HEK293T (cell line): Measurements from ENCODE around the gene TGFBR3.

ENCODE experiments used
- CTCF ChIA-PET: fragments of 350-600 bp; formaldehyde crosslinking; extraction: SDS; loops from one replicate; lab custom pipeline; 2021; ENCODE audit warnings: antibody characterized with exemption, inconsistent platforms; lab: Yijun Ruan, JAX
- POLR2A ChIA-PET: fragments of 350-600 bp; formaldehyde crosslinking; extraction: SDS; loops from one replicate; lab custom pipeline; 2020; ENCODE audit warnings: antibody characterized with exemption, inconsistent platforms; lab: Yijun Ruan, JAX
- DNase-seq: peaks from one replicate; pipeline ENCODE4 v3.0.0; 2012; ENCODE audit warnings: mixed read lengths; ENCODE audit errors: extremely low spot score
- ARNT ChIP-seq: fragments of 450-650 bp; IDR thresholded peaks from 2 replicates; pipeline ENCODE4 v1.6.1; 2017; ENCODE audit warnings: mild to moderate bottlenecking
- BHLHE40 ChIP-seq: fragments of 450-650 bp; IDR thresholded peaks from 2 replicates; pipeline ENCODE4 v1.6.1; 2016; ENCODE audit warnings: mild to moderate bottlenecking, moderate library complexity, borderline replicate concordance
- CTBP1 ChIP-seq: fragments of 450-650 bp; IDR thresholded peaks from 2 replicates; pipeline ENCODE4 v1.6.1; 2016; ENCODE audit warnings: borderline replicate concordance
- ELF4 ChIP-seq: fragments of 450-650 bp; IDR thresholded peaks from 2 replicates; pipeline ENCODE4 v1.6.1; 2017; ENCODE audit warnings: antibody characterized with exemption
- FOXA1 ChIP-seq: fragments of 450-650 bp; IDR thresholded peaks from 2 replicates; pipeline ENCODE4 v1.6.1; 2016; ENCODE audit warnings: mild to moderate bottlenecking
- FOXK2 ChIP-seq: fragments of 450-650 bp; IDR thresholded peaks from 2 replicates; pipeline ENCODE4 v1.6.1; 2016; ENCODE audit warnings: mild to moderate bottlenecking
- FOXM1 ChIP-seq: fragments of 450-650 bp; IDR thresholded peaks from 2 replicates; pipeline ENCODE4 v1.6.1; 2017; ENCODE audit warnings: mild to moderate bottlenecking, borderline replicate concordance
- HDGF ChIP-seq: fragments of 450-650 bp; IDR thresholded peaks from 2 replicates; pipeline ENCODE4 v1.6.1; 2017; ENCODE audit warnings: antibody characterized with exemption, borderline replicate concordance
- L3MBTL2 ChIP-seq: fragments of 450-650 bp; conservative IDR thresholded peaks from 2 replicates; pipeline ENCODE4 v1.6.1; 2016; ENCODE audit warnings: mild to moderate bottlenecking
- LEF1 ChIP-seq: fragments of 450-650 bp; IDR thresholded peaks from 2 replicates; pipeline ENCODE4 v1.6.1; 2017; ENCODE audit warnings: mild to moderate bottlenecking, borderline replicate concordance
- NFRKB ChIP-seq: fragments of 450-650 bp; IDR thresholded peaks from 2 replicates; pipeline ENCODE4 v1.6.1; 2016; ENCODE audit warnings: mild to moderate bottlenecking, moderate library complexity
- PKNOX1 ChIP-seq: fragments of 450-650 bp; IDR thresholded peaks from 2 replicates; pipeline ENCODE4 v1.6.1; 2016
- SP1 ChIP-seq: fragments of 450-650 bp; IDR thresholded peaks from 2 replicates; pipeline ENCODE4 v1.6.1; 2017
- SUZ12 ChIP-seq: fragments of 450-650 bp; IDR thresholded peaks from 2 replicates; pipeline ENCODE4 v1.6.1; 2016; ENCODE audit warnings: mild to moderate bottlenecking
- TARDBP ChIP-seq: fragments of 450-650 bp; IDR thresholded peaks from 2 replicates; pipeline ENCODE4 v1.6.1; 2016
- ZNF384 ChIP-seq: fragments of 450-650 bp; IDR thresholded peaks from 2 replicates; pipeline ENCODE4 v1.6.1; 2016

TGFBR3 gene

GRCh38 chr1:91660708-91661107, 225.2 kb downstream of the TGFBR3 start:
- ChIA-PET POLR2A (no interaction called here), CTCF (no interaction called here)
- TF ChIP-seq ARNT (no peak), SP1 (no peak), ELF4 (no peak), FOXA1 (no peak), NFRKB (no peak), FOXM1 (no peak), L3MBTL2 (no peak), CTBP1 (no peak), PKNOX1 (no peak), FOXK2 (no peak), HDGF (no peak)
- DNase-seq: no peak

- TF ChIP-seq ZNF384: no peak
- no peak for TF ChIP-seq ARNT
- TF ChIP-seq ELF4: no peak
- no peak for TF ChIP-seq FOXK2
- no peak for TF ChIP-seq NFRKB
- no peak for TF ChIP-seq SP1
- no peak for TF ChIP-seq PKNOX1
- TF ChIP-seq HDGF: no peak
- no peak for TF ChIP-seq TARDBP
- no peak for TF ChIP-seq L3MBTL2
- TF ChIP-seq LEF1: no peak
- TF ChIP-seq SUZ12: no peak
- no peak for TF ChIP-seq CTBP1
- no peak for TF ChIP-seq FOXA1
- TF ChIP-seq FOXM1: no peak
- TF ChIP-seq BHLHE40: no peak
- no peak for DNase-seq
- POLR2A ChIA-PET: no interaction called here
- CTCF ChIA-PET: no interaction called here
These were observed 230.0 kb downstream of the TGFBR3 start for GRCh38 chr1:91655912-91656449.

- POLR2A ChIA-PET: no interaction called here
- no peak for TF ChIP-seq PKNOX1
- no peak for TF ChIP-seq ARNT
- no peak for TF ChIP-seq BHLHE40
- no peak for TF ChIP-seq LEF1
- TF ChIP-seq FOXK2: no peak
- no peak for TF ChIP-seq L3MBTL2
- no peak for TF ChIP-seq FOXM1
- TF ChIP-seq ZNF384: no peak
- no peak for TF ChIP-seq TARDBP
- no peak for TF ChIP-seq CTBP1
- no peak for TF ChIP-seq ELF4
- no peak for TF ChIP-seq NFRKB
- no peak for TF ChIP-seq SUZ12
- TF ChIP-seq FOXA1: no peak
- no peak for TF ChIP-seq HDGF
- TF ChIP-seq SP1: no peak
- CTCF ChIA-PET: no interaction called here
- no peak for DNase-seq
These were observed 232.8 kb downstream of the TGFBR3 start for GRCh38 chr1:91653183-91653582.

- no peak for TF ChIP-seq ZNF384
- no peak for TF ChIP-seq LEF1
- TF ChIP-seq L3MBTL2: no peak
- no peak for TF ChIP-seq NFRKB
- POLR2A ChIA-PET: no interaction called here
- CTCF ChIA-PET: interaction anchor here (0.9 kb wide), 1 partner anchor 17 kb away, joined by 3 read pairs; no protein-coding TSS in a partner anchor
- DNase-seq: no peak
These were observed 234.3 kb downstream of the TGFBR3 start for GRCh38 chr1:91651661-91652071.

GRCh38 chr1:91651243-91651642, 234.7 kb downstream of the TGFBR3 start:
- no peak for TF ChIP-seq BHLHE40
- POLR2A ChIA-PET: no interaction called here
- no peak for DNase-seq
- CTCF ChIA-PET: interaction anchor here (0.9 kb wide), 1 partner anchor 17 kb away, joined by 3 read pairs; no protein-coding TSS in a partner anchor

- no peak for TF ChIP-seq PKNOX1
- TF ChIP-seq FOXA1: no peak
- no peak for TF ChIP-seq L3MBTL2
- no peak for TF ChIP-seq FOXK2
- TF ChIP-seq TARDBP: no peak
- ChIA-PET CTCF (no interaction called here), POLR2A (no interaction called here)
- DNase-seq: no peak
These were observed 235.2 kb downstream of the TGFBR3 start for GRCh38 chr1:91650764-91651163.

- POLR2A ChIA-PET: no interaction called here
- TF ChIP-seq CTBP1 (no peak), SUZ12 (no peak), L3MBTL2 (no peak), PKNOX1 (no peak), LEF1 (no peak)
- CTCF ChIA-PET: no interaction called here
- DNase-seq: no peak
These were observed 238.9 kb downstream of the TGFBR3 start for GRCh38 chr1:91647061-91647460.
